ENCODE measurements around the gene MLC1. TPM values are rescaled to one million over a fixed set of nuclear protein-coding genes. Genes with fewer than 3 reads are reported as not detected.

Gene MLC1
- total RNA-seq, 1 donor from 2014 or later, result 1.2 TPM

- TF ChIP-seq CTCF (IDR thresholded peaks at IDR 0.05; ENCODE audit: unreplicated experiment), result no peak
- H3K27me3 Mint-ChIP-seq (ENCODE audit: unreplicated experiment), result peaks cover 3% of the 10 kb centered on the region
- peak overlapping the region; percentile 52 for H3K27ac Mint-ChIP-seq (ENCODE audit: unreplicated experiment)
- H3K9me3 Mint-ChIP-seq (ENCODE audit: unreplicated experiment), result no peaks in the 10 kb centered on the region
- peak; percentile 46 for DNase-seq (ENCODE audit: low spot score)
- H3K4me3 Mint-ChIP-seq (ENCODE audit: unreplicated experiment), result no peak overlapping the region
- H3K36me3 Mint-ChIP-seq (ENCODE audit: low read depth, unreplicated experiment), result no peaks in the 10 kb centered on the region
- H3K4me1 Mint-ChIP-seq (ENCODE audit: unreplicated experiment), result peaks cover 15% of the 10 kb centered on the region
Measured at GRCh38 chr22:50112151-50113118, 27.2 kb upstream of the MLC1 start.

- Mint-ChIP-seq H3K36me3 (ENCODE audit: low read depth, unreplicated experiment) (no peaks in the 10 kb centered on the region), H3K27ac (ENCODE audit: unreplicated experiment) (no peak overlapping the region), H3K4me1 (ENCODE audit: unreplicated experiment) (peaks cover 15% of the 10 kb centered on the region), H3K27me3 (ENCODE audit: unreplicated experiment) (peaks cover 3% of the 10 kb centered on the region), H3K4me3 (ENCODE audit: unreplicated experiment) (no peak overlapping the region), H3K9me3 (ENCODE audit: unreplicated experiment) (no peaks in the 10 kb centered on the region)
- no peak for DNase-seq (ENCODE audit: low spot score)
- TF ChIP-seq CTCF (IDR thresholded peaks at IDR 0.05; ENCODE audit: unreplicated experiment), result no peak
Measured at GRCh38 chr22:50111056-50111455, 25.8 kb upstream of the MLC1 start.

- Mint-ChIP-seq H3K4me1 (ENCODE audit: unreplicated experiment) (peaks cover 10% of the 10 kb centered on the region), H3K27ac (ENCODE audit: unreplicated experiment) (no peak overlapping the region), H3K4me3 (ENCODE audit: unreplicated experiment) (no peak overlapping the region), H3K27me3 (ENCODE audit: unreplicated experiment) (peaks cover 5% of the 10 kb centered on the region), H3K36me3 (ENCODE audit: low read depth, unreplicated experiment) (no peaks in the 10 kb centered on the region), H3K9me3 (ENCODE audit: unreplicated experiment) (no peaks in the 10 kb centered on the region)
- no peak for TF ChIP-seq CTCF (IDR thresholded peaks at IDR 0.05; ENCODE audit: unreplicated experiment)
- no peak for DNase-seq (ENCODE audit: low spot score)
Measured at GRCh38 chr22:50107529-50107928, 22.3 kb upstream of the MLC1 start.

GRCh38 chr22:50105208-50106100, 20.2 kb upstream of the MLC1 start:
- TF ChIP-seq CTCF (IDR thresholded peaks at IDR 0.05; ENCODE audit: unreplicated experiment), result no peak
- no peak overlapping the region for H3K4me3 Mint-ChIP-seq (ENCODE audit: unreplicated experiment)
- H3K4me1 Mint-ChIP-seq (ENCODE audit: unreplicated experiment), result peaks cover 4% of the 10 kb centered on the region
- no peaks in the 10 kb centered on the region for H3K36me3 Mint-ChIP-seq (ENCODE audit: low read depth, unreplicated experiment)
- H3K27ac Mint-ChIP-seq (ENCODE audit: unreplicated experiment), result no peak overlapping the region
- peaks cover 4% of the 10 kb centered on the region for H3K27me3 Mint-ChIP-seq (ENCODE audit: unreplicated experiment)
- H3K9me3 Mint-ChIP-seq (ENCODE audit: unreplicated experiment), result no peaks in the 10 kb centered on the region
- DNase-seq (ENCODE audit: low spot score), result no peak

Data from endothelial cell (in vitro differentiated cells).